Erythroblast (primary cell): ENCODE data around the gene AHNAK.

Source experiments
- GATA1 ChIP-seq: IDR thresholded peaks from 2 replicates; pipeline ENCODE4 v1.6.1; 2011; ENCODE audit warnings: low read depth, mild to moderate bottlenecking, control low read depth, low read length, moderate library complexity
- POLR2A ChIP-seq: IDR thresholded peaks from 2 replicates; pipeline ENCODE4 v1.6.1; 2011; ENCODE audit warnings: mild to moderate bottlenecking, low read length

- TF ChIP-seq POLR2A = no peak
- no peak for TF ChIP-seq GATA1
Measured at GRCh38 chr11:62514151-62514550, 32.5 kb downstream of the AHNAK start.
